ENCODE measurements around the gene ADRM1.

Gene ADRM1

GRCh38 chr20:62299666-62300236, 3.0 kb upstream of the ADRM1 start:
- no peak for DNase-seq

GRCh38 chr20:62300319-62300718, 2.5 kb upstream of the ADRM1 start:
- DNase-seq = no peak

- DNase-seq = no peak
These were observed 1.6 kb upstream of the ADRM1 start for GRCh38 chr20:62301111-62301668.

DNA sequence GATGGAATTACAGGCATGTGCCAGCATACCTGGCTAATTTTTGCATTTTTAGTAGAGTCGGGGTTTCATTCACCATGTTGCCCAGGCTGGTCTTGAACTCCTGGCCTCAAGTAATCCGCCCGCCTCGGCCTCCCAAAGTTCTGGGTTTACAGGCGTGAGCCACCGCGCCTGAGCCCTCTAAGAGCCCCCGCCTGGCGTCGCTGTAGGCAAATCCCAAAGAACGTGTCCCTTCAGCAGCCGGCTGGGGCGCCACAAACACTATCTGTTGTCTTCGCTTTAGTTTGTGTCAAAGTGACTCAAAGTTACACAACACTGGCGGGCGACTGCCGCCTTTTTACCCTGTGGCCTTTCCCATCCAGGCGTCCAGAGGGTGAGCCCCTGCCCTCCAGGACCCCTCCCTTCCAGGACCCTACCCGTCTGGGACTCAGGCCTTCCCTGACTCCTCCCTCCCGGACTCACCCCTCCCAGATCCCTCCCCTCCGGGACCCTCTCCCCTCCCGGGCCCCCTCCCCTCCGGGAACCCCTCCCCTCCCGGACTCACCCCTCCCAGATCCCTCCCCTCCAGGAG, 940 bp upstream of the ADRM1 start:
- peak; percentile 88 for DNase-seq

DNA sequence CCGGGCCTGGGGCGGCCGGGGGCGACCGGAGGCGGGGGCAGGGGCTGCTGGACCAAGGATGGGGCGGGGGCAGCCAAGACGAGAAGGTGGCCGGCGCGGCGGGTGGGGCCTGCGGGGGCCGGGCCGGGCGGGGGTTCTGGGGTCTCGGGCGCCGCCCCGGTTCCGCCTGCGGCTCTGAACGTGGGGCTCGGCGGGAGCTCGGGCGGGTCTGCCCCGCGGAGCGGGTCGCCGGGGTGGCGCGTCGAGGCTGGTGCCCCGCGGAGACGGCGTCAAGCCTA, 204 bp downstream of the ADRM1 start:
- no peak for DNase-seq

- DNase-seq = no peak
These were observed 786 bp downstream of the ADRM1 start for GRCh38 chr20:62303340-62304226.

GRCh38 chr20:62304331-62305148, 1.7 kb downstream of the ADRM1 start:
- DNase-seq = no peak

DNA sequence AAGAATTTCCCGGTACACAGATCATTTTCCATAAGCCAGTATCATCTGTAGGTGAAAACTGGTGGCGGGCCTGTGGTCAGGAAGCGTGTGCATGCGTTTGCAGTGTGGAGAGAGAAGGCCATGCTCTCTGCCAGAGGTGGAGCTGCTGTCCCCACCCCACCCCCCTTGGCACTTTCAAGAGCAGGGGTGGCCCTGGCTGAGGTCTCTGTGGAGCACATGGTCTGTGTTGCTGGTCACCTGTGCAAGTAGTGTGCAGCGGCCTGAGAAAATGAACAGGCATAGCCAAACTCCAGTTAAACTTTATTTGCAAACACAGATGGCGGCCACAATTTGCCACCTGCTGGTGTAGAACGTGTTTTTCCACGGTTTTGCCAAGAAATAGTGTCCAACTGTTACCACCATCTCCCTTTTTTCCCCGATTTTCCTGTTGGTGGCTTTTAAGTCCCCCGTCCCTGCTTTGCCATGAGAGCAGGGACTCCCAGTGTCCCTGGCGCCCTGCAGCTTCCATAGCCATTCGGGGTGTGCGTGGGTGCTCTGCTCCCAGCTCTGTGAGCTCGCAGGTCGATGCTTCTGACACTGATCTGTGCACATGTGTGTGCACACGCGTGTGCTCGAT, 2.5 kb downstream of the ADRM1 start:
- no peak for DNase-seq

GRCh38 chr20:62305765-62306413, 3.1 kb downstream of the ADRM1 start:
- DNase-seq = no peak

- no peak for DNase-seq
These were observed 3.8 kb downstream of the ADRM1 start for GRCh38 chr20:62306414-62307187.

- DNase-seq = no peak
These were observed 4.7 kb downstream of the ADRM1 start for GRCh38 chr20:62307226-62308101.

DNA sequence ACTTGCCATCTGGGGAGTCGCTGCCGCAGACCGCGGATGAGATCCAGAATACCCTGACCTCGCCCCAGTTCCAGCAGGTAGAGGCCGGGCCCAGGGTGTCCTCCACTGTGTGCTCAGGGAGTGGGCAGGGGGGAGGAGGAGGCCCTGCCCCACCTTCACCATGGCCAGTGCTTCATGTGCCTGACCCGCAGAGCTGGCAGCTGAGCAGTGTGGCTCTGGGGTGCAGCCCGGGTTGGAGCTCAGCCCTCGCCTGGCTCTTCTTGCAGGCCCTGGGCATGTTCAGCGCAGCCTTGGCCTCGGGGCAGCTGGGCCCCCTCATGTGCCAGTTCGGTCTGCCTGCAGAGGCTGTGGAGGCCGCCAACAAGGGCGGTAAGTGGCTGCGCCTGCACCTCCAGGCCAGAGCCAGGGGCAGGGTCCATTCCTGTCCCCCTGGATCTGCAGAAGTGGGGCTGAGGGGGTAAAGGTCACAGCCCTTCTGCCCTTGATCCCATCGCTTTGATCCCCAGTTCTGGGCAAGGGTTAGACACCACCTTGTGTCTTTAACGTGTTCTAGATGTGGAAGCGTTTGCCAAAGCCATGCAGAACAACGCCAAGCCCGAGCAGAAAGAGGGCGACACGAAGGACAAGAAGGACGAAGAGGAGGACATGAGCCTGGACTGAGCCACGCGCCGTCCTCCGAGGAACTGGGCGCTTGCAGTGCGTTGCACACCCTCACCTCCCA, 5.5 kb downstream of the ADRM1 start:
- DNase-seq = no peak

DNA sequence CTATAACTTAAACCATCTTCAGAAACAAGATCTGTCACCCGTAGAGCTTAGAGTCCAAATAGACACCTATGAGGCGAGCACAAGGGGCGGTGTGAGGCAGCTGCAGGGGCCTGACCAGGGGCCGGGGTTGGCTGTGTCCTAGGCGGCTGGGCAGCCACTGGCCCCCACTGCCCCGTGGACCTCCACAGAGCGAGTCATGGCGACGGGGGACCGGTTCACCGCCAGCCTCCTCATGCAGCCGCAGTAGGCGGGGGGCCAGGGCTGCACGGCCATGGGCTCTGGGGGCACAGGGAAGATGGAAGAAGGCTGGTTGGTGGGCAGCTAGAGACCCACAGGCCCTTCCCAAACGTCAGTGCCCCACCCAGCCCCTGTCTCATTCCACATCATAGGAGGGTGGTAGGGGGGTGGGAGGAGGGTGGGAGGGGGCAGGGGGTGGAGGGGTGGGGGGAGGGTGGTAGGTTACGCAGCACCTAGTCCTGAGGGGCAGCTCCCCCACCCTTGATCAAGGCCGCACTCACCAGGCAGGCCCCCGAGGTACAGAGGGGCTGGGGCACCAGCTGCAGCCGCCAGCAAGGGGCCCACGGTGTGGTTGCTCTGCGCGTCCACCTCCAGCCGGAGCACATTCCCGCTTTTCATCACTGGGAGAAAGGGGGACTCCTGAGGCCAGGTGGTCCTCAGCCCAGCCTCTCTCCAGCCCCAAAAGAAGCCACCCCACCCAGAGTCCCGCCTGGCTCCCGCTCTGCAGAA, 6.6 kb downstream of the ADRM1 start:
- DNase-seq = no peak

- DNase-seq = no peak
These were observed 7.4 kb downstream of the ADRM1 start for GRCh38 chr20:62309947-62310756.

- DNase-seq = no peak
These were observed 7.9 kb downstream of the ADRM1 start for GRCh38 chr20:62310757-62311121.

DNA sequence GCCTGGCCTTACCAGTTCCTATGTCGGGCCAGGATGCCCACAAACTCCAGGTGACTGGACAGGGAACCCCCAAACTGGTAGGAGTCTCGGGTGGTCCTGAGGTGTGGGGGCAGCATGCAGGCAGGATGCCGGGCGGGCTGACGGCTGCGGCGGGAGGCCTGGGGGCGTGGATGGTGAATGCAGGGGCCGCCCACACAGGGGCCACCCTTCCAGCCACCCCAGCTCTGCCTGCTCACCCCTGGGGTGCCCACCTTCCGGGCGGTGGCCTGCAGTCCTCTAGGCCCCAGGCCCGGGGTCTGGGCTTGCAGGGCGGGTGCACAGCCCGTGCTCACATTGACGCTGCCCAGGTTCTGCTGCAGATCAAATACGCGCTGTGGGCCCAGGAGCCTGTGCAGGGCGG, 8.4 kb downstream of the ADRM1 start:
- no peak for DNase-seq

GRCh38 chr20:62311832-62312661, 9.2 kb downstream of the ADRM1 start:
- no peak for DNase-seq
